Body of pancreas (tissue), 4 donors: Measurements from ENCODE around the gene PKMYT1. TPM values are rescaled to one million over a fixed set of nuclear protein-coding genes. Genes with fewer than 3 reads are reported as not detected.

ENCODE experiments used
- ATAC-seq: fragments of 150-250 bp; one replicate; pipeline ENCODE4 v1.9.1; 2016
- DNase-seq, 4 donors: peaks; one replicate each; pipeline ENCODE4 v3.0.0-alpha.2; 2019
- H3K27ac ChIP-seq, 4 donors: fragments of 200-600 bp; sonication (generic); 1 replicate in 3 of 4; 2 replicates in 1 of 4; pipeline versions ENCODE4 v1.5.1 to v1.6.1; 2016 to 2019; ENCODE audit warnings: mild to moderate bottlenecking in 1 of 4, mixed read lengths in 1 of 4, moderate library complexity in 1 of 4
- H3K27me3 ChIP-seq, 2 donors: fragments of 200-600 bp; sonication (generic); one replicate each; pipeline ENCODE4 v1.6.0; 2016; ENCODE audit warnings: mild to moderate bottlenecking in 1 of 2
- H3K36me3 ChIP-seq, 2 donors: fragments of 200-600 bp; sonication (generic); replicated peaks in 1 of 2; 2 replicates each; pipeline ENCODE4 v1.5.1; 2016; ENCODE audit warnings: low read depth in 2 of 2; ENCODE audit not compliant: insufficient read depth in 1 of 2
- H3K4me1 ChIP-seq: fragments of 200-600 bp; sonication (generic); one replicate; pipeline ENCODE4 v1.6.0; 2016
- H3K4me3 ChIP-seq, 2 donors: fragments of 200-600 bp; sonication (generic); 1 replicate in 1 of 2; 2 replicates in 1 of 2; pipeline ENCODE4 v1.5.1; 2016 to 2019
- H3K9me3 ChIP-seq, 3 donors: fragments of 200-600 bp; sonication (generic); 1 replicate in 2 of 3; 2 replicates in 1 of 3; pipeline ENCODE4 v1.5.1; 2016
- POLR2A ChIP-seq, 3 donors: fragments of 450-650 bp; IDR thresholded peaks; one replicate each; pipeline ENCODE4 v1.6.1; 2016; ENCODE audit warnings: antibody characterized with exemption in 3 of 3, mild to moderate bottlenecking in 2 of 3
- WGBS, 2 donors: methylation state at CpG; one replicate each; pipeline ENCODE4 v1.1.5; 2017; 5-methylcytosine and 5-hydroxymethylcytosine counted together
- intact Hi-C: fragments of 100-400 bp; cut with DNase I; formaldehyde crosslinking; loops from one replicate; pipeline ENCODE4 v1.15.1; 2023
- total RNA-seq, 2 donors: library from RNA; depleted of rRNA; stranded (reverse); fragments of >200 nt; gene quantifications; one replicate each; pipeline ENCODE4 v1.1.0, GENCODE V29; 2016
- TF ChIP-seq, protein P1 (sequence below), 7 experiments: fragments of 450-650 bp in 4 of 7; fragments of 200-600 bp in 3 of 7; sonication (generic) in 3 of 7; IDR thresholded peaks; one replicate each; pipeline ENCODE4 v1.5.1; 2016 to 2019; ENCODE audit warnings: antibody characterized with exemption in 7 of 7

Gene PKMYT1
- total RNA-seq, 2 donors from 2014 or later: 0.26 TPM; not detected in 1

DNA sequence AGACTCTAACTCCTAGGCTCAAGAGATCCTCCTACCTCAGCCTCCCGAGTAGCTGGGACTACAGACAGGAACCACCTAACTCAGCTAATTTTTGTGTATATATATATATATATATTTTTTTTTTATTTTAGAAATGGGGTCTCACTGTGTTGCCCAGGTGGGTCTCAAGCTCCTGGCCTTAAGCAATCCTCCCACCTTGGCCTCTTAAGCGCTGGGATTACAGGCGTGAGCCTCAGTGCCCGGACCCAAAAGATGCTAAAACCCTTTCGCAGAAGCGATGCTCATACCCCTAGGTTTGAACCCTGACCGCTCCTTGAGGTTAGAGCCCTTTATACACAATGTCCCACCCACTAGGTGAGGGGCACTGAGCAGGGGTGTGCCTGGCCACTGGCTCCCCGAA lies 30.3 kb upstream of the PKMYT1 start:
- DNase-seq (no peak), ATAC-seq (no peak)
- Histone ChIP-seq H3K27me3 (no peaks in the 10 kb centered on the region), H3K27ac (peak overlapping the region in 3 of 4 donors; percentile 91 to 94 (median 94)), H3K4me1 (peaks cover 89% of the 10 kb centered on the region), H3K36me3 (no peaks in the 10 kb centered on the region), H3K9me3 (no peaks in the 10 kb centered on the region), H3K4me3 (no peak overlapping the region)
- TF ChIP-seq, protein P1, sequence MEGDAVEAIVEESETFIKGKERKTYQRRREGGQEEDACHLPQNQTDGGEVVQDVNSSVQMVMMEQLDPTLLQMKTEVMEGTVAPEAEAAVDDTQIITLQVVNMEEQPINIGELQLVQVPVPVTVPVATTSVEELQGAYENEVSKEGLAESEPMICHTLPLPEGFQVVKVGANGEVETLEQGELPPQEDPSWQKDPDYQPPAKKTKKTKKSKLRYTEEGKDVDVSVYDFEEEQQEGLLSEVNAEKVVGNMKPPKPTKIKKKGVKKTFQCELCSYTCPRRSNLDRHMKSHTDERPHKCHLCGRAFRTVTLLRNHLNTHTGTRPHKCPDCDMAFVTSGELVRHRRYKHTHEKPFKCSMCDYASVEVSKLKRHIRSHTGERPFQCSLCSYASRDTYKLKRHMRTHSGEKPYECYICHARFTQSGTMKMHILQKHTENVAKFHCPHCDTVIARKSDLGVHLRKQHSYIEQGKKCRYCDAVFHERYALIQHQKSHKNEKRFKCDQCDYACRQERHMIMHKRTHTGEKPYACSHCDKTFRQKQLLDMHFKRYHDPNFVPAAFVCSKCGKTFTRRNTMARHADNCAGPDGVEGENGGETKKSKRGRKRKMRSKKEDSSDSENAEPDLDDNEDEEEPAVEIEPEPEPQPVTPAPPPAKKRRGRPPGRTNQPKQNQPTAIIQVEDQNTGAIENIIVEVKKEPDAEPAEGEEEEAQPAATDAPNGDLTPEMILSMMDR (IDR thresholded peaks at IDR 0.05): no peak
- TF ChIP-seq POLR2A (IDR thresholded peaks at IDR 0.05): no peak
- WGBS, 2 donors: 92% methylated on average over 8 of the region's 8 CpGs
- intact Hi-C loops: no loop called here

GRCh38 chr16:3009568-3010390 lies 29.5 kb upstream of the PKMYT1 start:
- no peaks in the 10 kb centered on the region for H3K27me3 ChIP-seq
- TF ChIP-seq POLR2A (IDR thresholded peaks at IDR 0.05): peak; percentile 32 to 56 (median 46)
- TF ChIP-seq, protein P1 (IDR thresholded peaks at IDR 0.05): no peak
- 51 to 66% methylated on average over 13 to 21 of the region's 21 CpGs for WGBS, 2 donors
- intact Hi-C loops: no loop called here
- H3K9me3 ChIP-seq: no peaks in the 10 kb centered on the region
- peak overlapping the region; percentile 80 to 94 (median 92) for H3K27ac ChIP-seq
- peaks cover 89% of the 10 kb centered on the region for H3K4me1 ChIP-seq
- peak; percentile 41 for ATAC-seq
- DNase-seq: peak; percentile 74 to 88 (median 84)
- H3K36me3 ChIP-seq: no peaks in the 10 kb centered on the region
- H3K4me3 ChIP-seq: no peak overlapping the region

DNA sequence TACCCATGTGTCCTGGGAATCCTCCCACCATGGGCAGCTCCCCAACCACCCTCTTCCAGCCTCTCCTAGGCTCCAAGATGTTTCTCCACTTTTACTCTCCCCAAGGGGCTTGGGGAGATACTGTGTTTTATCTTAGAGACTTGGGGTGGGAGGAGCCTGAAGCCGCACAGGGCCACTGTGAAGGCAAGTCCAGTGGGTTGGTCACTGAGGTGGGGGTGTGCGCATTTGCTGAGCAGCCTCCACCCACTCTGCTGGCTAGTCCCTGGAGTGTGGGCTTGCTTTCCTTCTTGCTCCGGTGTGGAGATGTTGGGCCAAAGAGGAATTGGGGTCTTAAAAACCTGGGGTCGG lies 28.4 kb upstream of the PKMYT1 start:
- Histone ChIP-seq H3K36me3 (no peaks in the 10 kb centered on the region), H3K9me3 (no peaks in the 10 kb centered on the region), H3K27me3 (no peaks in the 10 kb centered on the region), H3K27ac (peak overlapping the region; percentile 88 to 94 (median 92)), H3K4me1 (peaks cover 80% of the 10 kb centered on the region), H3K4me3 (no peak overlapping the region)
- ATAC-seq (no peak), DNase-seq (no peak)
- 72 to 86% methylated on average over 3 to 4 of the region's 4 CpGs for WGBS, 2 donors
- no peak for TF ChIP-seq POLR2A (IDR thresholded peaks at IDR 0.05)
- TF ChIP-seq, protein P1 (IDR thresholded peaks at IDR 0.05): no peak
- intact Hi-C loops: no loop called here

DNA sequence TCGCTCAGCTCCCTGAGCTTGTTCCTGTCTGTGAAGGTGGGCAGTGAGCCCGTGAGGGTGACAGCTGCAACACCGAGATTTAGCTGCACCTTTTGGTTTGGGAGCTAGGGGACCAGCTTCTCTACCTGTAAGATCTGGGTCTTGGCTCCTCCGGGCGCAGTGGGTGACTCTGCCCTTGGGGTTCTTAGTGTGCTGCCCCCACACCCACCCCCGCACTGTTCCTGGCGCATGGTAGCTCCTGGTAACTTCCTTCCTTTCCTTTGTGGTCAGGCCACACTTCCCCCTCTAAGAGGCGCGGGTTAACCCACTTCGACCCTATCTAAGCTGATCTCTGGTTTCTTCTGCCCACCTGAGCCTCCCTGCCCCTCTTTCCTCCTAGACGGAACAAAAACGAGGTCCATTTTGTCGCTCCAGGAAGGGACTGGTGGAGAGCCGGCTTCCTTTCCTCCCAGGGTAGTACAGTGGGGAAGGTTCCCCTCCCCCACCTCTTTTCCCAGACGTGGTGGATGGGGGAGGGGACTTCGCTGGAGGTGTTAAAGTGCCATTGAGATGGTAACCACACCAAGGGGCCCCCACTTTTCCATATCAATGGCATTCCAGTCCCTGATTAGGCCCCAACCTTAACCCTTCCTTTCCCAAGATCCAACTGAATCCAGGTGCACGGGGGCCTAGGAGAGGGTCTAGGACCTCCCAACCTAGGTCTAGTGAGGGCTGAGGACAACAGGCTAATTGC lies 27.9 kb upstream of the PKMYT1 start:
- peak; percentile 34 to 59 (median 46) for DNase-seq
- H3K27me3 ChIP-seq: no peaks in the 10 kb centered on the region

More for the DNA sequence above, 27.9 kb upstream of the PKMYT1 start:
- no peaks in the 10 kb centered on the region for H3K9me3 ChIP-seq
- TF ChIP-seq, protein P1 (IDR thresholded peaks at IDR 0.05): no peak
- TF ChIP-seq POLR2A (IDR thresholded peaks at IDR 0.05): no peak
- H3K27ac ChIP-seq: peak overlapping the region; percentile 88 to 94 (median 92)
- intact Hi-C loops: no loop called here
- WGBS, 2 donors: 33 to 51% methylated on average over 10 to 17 of the region's 17 CpGs
- no peaks in the 10 kb centered on the region for H3K36me3 ChIP-seq
- H3K4me3 ChIP-seq: no peak overlapping the region
- H3K4me1 ChIP-seq: peaks cover 80% of the 10 kb centered on the region
- ATAC-seq: no peak
